Measurements from ENCODE around the gene WFS1. TPM values are rescaled to one million over a fixed set of nuclear protein-coding genes. Genes with fewer than 3 reads are reported as not detected.

WFS1 gene
- total and polyA plus RNA-seq, 10 donors: 4.9 to 62.2 (median 34.8) TPM

DNA sequence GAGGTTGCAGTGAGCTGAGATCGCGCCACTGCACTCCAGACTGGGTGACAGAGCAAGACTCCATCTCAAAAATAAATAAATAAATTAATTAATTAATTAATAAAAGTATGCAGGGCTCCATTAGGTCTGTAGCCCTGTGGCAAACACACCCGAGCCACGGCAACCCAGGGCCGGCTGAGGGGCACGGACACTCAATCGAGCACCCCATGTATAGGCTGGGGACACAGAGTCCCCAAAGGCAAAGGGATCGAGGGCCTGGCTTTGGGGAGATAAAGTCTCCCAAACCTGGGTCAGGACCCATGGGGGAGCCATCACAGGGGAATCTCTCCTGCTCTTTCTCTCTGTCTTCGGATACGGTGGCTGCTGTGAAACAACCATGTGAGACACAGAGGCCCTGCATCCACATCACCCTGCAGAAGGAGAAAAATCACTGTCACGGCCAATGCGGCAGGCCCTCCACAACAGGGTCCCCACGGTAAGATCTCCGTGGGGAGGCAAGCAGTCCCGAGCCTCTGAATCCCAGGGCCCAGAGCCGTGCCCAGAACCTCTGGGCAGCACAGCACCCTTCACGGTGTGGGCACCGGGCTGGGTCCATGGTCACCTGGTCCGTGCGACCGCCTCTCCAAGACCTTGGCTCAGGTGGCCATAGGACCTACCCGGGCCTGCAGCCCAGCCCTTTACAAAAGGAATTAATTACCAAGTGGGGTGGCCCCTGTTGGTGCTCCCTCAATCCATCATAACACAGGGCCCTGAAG is 81.8 kb downstream of the WFS1 start:
- 87 to 97% (median 93%) methylated on average over 11 to 22 of the region's 22 CpGs for WGBS, 5 donors

DNA sequence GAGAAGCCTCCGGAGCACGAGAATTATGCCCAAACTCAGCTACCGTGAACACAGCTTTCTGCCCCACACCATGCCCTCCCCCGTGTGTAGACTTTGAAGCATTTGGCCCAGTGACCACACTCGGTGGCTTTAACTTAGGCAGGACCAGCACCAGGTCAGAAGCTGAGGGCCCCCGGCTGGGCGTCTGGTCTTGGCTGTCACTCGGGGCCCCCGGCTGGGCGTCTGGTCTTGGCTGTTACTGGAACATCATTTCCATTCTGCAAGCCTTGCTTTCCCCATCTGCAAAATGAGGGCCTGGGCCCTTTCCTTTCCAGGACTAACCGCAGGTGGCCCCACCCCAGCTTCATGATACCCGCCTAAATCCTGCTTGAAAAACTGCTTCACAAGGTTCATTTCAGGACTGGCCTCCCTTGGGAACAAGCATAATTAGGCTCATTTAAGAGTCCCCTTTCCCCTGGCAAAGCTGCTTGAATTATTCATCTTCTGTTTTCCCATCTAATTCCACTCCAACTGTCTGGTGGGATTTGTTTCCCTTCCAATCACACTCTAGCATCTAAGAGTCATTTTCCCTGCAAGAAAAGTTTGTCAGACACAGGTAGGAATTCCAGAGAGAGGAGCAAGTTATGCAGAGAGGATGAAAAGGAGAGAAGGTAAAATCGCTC is 82.5 kb downstream of the WFS1 start:
- H3K9me3 ChIP-seq: no peaks in the 10 kb centered on the region
- TF ChIP-seq POLR2A (IDR thresholded peaks at IDR 0.05): no peak
- TF ChIP-seq POLR2AphosphoS5 (IDR thresholded peaks at IDR 0.05): no peak
- TF ChIP-seq, protein P1, sequence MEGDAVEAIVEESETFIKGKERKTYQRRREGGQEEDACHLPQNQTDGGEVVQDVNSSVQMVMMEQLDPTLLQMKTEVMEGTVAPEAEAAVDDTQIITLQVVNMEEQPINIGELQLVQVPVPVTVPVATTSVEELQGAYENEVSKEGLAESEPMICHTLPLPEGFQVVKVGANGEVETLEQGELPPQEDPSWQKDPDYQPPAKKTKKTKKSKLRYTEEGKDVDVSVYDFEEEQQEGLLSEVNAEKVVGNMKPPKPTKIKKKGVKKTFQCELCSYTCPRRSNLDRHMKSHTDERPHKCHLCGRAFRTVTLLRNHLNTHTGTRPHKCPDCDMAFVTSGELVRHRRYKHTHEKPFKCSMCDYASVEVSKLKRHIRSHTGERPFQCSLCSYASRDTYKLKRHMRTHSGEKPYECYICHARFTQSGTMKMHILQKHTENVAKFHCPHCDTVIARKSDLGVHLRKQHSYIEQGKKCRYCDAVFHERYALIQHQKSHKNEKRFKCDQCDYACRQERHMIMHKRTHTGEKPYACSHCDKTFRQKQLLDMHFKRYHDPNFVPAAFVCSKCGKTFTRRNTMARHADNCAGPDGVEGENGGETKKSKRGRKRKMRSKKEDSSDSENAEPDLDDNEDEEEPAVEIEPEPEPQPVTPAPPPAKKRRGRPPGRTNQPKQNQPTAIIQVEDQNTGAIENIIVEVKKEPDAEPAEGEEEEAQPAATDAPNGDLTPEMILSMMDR (IDR thresholded peaks at IDR 0.05 in 8 of 11, conservative IDR thresholded peaks at IDR 0.05 in 3 of 11): no peak
- H3K27me3 ChIP-seq (replicated peaks in 1 of 7): peaks cover 0 to 76% (median 4%) of the 10 kb centered on the region in 7 donors
- H3K4me3 ChIP-seq: no peak overlapping the region
- H3K36me3 ChIP-seq: no peaks in the 10 kb centered on the region
- H3K27ac ChIP-seq: no peak overlapping the region
- DNase-seq: no peak
- 77 to 89% (median 81%) methylated on average over 10 to 13 of the region's 13 CpGs for WGBS, 5 donors
- intact Hi-C loops (cut with DNase I; ENCODE audit: low total_unique reads): no loop called here
- H3K4me1 ChIP-seq: peaks cover 0 to 3% (median 0%) of the 10 kb centered on the region in 6 donors

More for the DNA sequence above, 81.8 kb downstream of the WFS1 start:
- TF ChIP-seq, protein P1 (IDR thresholded peaks at IDR 0.05 in 8 of 11, conservative IDR thresholded peaks at IDR 0.05 in 3 of 11): no peak
- TF ChIP-seq POLR2A (IDR thresholded peaks at IDR 0.05) (no peak), POLR2AphosphoS5 (IDR thresholded peaks at IDR 0.05) (no peak)
- no peak overlapping the region for H3K27ac ChIP-seq
- H3K4me3 ChIP-seq: no peak overlapping the region
- H3K36me3 ChIP-seq: no peaks in the 10 kb centered on the region
- H3K27me3 ChIP-seq (replicated peaks in 1 of 7): peaks cover 0 to 76% (median 4%) of the 10 kb centered on the region in 7 donors
- intact Hi-C loops (cut with DNase I; ENCODE audit: low total_unique reads): no loop called here
- peaks cover 0 to 3% (median 0%) of the 10 kb centered on the region in 6 donors for H3K4me1 ChIP-seq
- no peak for DNase-seq
- H3K9me3 ChIP-seq: no peaks in the 10 kb centered on the region

Other genes with a start within 250 kb of the WFS1 start
- 1 to 10 TPM; 1.5 to 8.7 (median 3.4) TPM for gene JAKMIP1, start 69.3 kb upstream of the WFS1 start, total RNA-seq
- gene JAKMIP1, start 69.3 kb upstream of the WFS1 start, polyA plus RNA-seq: 1 to 10 TPM in 1 of 3 donors, under 1 TPM in 2; 0.37 to 1.2 (median 0.77) TPM
- 1 to 10 TPM in 1 of 7 donors, under 1 TPM in 5, not detected in 1; 0.23 to 1.3 (median 0.47) TPM for gene PPP2R2C, start 202.8 kb downstream of the WFS1 start, total RNA-seq
- gene PPP2R2C, start 202.8 kb downstream of the WFS1 start, polyA plus RNA-seq: under 1 TPM; 0.07 to 0.19 (median 0.14) TPM